Left forelimb (tissue), 1 donor: Measurements from ENCODE around the gene RASGRP4.
"Not testable (repeated sequence)": the region's sequence is repeated elsewhere in the genome, so short reads cannot be mapped to it uniquely, and the experiment has no call there.

Experiments
- DNase-seq: peaks from one replicate; pipeline ENCODE4 v3.0.0-alpha.2; 2018; ENCODE audit warnings: low spot score

RASGRP4 gene, protein sequence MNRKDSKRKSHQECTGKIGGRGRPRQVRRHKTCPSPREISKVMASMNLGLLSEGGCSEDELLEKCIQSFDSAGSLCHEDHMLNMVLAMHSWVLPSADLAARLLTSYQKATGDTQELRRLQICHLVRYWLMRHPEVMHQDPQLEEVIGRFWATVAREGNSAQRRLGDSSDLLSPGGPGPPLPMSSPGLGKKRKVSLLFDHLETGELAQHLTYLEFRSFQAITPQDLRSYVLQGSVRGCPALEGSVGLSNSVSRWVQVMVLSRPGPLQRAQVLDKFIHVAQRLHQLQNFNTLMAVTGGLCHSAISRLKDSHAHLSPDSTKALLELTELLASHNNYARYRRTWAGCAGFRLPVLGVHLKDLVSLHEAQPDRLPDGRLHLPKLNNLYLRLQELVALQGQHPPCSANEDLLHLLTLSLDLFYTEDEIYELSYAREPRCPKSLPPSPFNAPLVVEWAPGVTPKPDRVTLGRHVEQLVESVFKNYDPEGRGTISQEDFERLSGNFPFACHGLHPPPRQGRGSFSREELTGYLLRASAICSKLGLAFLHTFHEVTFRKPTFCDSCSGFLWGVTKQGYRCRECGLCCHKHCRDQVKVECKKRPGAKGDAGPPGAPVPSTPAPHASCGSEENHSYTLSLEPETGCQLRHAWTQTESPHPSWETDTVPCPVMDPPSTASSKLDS

DNA sequence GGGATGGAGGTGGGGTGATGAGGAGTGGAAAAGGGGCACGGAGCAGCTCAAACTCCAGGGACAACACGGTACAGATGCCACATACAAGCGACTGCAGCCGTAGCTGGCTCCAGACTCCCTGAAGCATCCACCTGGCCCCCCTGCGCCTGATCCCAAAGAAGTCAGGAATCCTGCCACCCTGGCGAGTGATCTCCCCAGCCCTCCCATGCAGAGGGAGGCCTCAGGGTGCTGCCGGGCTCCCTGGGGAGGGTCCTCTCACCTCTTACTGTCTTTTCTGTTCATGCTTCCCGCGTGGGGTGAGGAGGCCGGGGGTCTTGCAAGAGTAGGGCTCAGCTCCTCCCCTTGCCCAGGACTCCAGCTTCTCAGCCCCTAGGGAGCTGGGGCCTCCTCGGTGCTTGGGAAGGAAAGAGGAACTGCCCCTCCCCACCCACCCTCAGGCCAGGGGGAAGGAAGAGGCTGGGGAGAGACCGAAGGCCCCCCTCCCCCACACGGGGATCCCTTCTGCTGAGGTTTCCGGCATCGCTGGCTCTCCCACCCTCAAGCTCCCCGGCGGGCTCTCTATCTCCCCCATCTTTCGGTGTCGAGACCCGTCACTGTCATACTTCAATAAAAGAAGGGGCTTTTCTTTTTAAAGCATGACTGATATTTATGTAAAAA is at the start of gene RASGRP4:
Gene RASGRP4 (minus strand): TSS at position 410 of the 657 bp plus-strand sequence. CDS start 128 bp downstream, at position 282.
- DNase-seq: no peak

DNA sequence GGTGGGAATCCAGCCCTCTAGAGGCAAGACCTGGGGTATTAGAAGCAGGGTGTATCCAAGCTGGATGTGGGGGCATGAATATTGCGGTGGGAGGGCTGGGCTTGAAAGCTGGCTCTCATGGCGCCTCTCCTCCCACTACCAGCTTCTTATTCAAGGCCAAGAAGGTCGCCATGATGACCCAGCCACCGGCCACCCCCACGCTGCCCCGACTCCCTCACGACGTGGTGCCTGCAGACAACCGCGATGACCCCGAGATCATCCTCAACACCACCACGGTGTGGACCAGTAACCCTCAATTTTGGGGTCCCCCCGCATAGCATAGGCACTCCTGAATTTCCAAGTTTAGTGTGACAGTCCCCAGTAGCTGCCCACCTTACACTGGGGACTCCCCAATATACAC is 49.2 kb upstream of the RASGRP4 start:
- DNase-seq: no peak

DNA sequence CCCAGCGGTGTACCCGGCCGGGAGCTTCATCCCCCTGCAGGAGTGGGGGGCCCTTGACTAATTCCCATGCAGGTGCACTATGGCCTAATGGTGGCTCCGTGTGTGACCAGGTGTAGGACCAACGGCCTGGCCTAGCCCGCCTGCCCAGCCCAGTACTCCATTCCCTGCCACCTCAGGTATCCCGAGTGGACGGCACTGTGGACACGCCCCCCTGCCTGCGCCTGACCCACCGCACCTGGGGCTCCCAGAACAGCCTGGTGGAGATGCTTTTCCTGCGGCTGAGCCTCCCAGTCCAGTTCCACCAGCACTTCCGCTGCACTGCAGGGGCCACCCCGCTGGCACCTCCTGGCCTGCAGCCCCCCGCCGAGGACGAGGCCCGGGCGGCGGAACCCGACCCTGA is 47.2 kb upstream of the RASGRP4 start:
- no peak for DNase-seq

DNA sequence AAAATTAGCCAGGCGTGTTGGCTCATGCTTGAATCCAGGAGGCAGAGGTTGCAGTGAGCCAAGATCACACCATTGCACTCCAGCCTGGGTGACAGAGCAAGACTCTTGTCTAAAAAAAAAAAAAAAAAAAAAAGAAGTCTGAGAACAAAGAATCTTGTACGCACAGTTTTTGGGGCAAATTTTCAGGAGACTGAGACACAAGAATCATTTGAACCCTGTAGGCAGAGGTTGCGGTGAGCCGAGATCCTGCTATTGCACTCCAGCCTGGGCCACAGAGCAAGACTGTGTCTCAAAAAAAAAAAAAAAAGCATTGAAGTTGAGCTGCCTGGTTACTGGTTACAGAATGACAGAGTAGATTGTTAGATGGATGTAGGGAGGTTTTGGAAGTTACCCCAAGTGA is 46.7 kb upstream of the RASGRP4 start:
- DNase-seq: not testable (repeated sequence)

DNA sequence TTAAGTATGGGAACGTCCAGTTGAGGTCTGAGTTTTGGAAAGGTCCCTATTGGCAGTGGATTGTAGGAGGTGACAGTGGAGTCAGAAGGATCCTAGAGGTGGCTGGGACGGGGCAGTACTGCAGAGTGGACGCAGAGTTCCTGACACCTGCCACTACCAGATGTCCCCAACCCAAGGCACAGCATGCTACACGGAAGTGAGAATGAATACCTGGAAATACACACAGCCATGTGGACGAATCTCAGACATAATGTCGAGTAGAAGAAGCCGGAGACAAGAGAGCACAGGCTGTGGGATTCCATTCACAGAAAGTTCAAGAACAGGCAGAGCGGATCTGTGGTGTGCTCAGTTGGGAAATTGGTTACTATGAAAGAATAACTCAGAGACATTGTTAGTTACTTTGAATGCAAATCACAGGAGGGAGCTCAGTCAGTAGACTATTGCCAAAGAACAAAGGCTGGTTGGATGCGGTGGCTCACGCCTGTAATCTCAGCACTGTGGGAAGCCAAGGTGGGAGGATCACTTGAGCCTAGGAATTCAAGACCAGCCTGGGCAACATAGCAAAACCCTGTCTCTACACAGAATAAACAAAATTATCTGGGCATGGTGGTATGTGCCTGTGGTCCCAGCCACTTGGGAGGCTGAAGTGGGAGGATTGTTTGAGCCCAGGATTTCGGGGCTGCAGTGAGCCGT is 44.9 kb upstream of the RASGRP4 start:
- no peak for DNase-seq

DNA sequence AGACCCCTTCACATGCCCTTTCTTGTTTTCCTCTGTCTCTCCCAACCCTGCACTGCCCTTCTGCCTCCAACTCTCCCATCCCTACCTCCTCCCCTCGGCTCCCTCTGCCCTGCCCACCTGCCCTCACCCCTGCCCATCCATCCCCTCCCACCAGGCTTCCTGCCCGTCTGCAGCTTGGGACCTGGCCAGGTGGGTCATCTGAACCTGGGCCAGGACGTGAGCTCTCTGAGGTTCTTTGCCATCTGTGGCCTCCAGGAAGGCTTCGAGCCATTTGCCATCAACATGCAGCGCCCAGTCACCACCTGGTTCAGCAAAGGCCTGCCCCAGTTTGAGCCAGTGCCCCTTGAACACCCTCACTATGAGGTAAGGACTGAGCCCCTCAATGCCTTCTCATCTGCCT is 43.1 kb upstream of the RASGRP4 start:
- no peak for DNase-seq

DNA sequence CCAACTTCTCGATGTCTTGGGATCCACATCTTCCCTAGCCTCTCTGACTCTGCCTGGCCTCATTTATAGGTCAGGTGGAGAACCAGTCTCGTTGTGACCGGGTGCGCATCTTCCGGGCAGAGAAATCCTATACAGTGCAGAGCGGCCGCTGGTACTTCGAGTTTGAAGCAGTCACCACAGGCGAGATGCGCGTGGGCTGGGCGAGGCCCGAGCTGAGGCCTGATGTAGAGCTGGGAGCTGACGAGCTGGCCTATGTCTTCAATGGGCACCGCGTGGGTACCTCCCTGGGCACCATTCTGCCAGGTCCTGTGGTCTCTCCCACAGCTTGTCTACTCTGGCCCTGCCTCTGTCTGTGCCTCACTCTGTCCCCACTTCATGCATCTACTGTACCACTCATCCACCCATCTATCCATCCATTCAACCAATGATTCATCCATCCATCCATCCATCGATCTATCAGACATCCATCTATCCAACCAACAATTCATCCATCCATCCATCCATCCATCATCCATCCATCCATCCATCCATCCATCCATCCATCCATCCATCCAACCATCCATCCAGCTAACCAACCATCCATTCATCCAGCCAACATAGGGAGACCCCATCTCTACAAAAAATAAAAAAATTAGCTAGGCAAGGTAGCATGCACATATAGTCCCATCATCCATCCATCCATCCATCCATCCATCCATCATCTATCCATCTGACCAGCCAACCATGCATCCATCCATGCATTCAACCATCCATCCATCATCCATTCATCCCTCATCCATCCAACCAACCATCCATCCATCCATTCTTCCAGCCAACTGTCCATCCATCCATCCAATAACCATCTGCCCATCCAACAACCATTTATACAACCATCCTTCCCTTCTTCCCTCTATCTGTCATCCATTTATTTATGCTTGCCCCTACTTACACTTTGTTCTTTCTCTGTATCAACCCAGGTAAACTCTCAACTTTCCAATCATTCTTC is 41.8 kb upstream of the RASGRP4 start:
- DNase-seq: no peak

DNA sequence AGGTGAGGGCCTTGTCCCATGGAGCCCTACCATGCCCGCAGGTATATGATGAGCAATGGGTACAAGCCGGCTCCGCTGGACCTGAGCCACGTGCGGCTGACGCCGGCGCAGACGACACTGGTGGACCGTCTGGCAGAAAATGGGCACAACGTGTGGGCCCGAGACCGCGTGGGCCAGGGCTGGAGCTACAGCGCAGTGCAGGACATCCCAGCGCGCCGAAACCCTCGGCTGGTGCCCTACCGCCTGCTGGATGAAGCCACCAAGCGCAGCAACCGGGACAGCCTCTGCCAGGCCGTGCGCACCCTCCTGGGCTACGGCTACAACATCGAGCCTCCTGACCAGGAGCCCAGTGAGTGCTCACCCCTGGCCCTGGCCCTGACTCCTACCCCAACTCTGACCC is 40.0 kb upstream of the RASGRP4 start:
- no peak for DNase-seq

DNA sequence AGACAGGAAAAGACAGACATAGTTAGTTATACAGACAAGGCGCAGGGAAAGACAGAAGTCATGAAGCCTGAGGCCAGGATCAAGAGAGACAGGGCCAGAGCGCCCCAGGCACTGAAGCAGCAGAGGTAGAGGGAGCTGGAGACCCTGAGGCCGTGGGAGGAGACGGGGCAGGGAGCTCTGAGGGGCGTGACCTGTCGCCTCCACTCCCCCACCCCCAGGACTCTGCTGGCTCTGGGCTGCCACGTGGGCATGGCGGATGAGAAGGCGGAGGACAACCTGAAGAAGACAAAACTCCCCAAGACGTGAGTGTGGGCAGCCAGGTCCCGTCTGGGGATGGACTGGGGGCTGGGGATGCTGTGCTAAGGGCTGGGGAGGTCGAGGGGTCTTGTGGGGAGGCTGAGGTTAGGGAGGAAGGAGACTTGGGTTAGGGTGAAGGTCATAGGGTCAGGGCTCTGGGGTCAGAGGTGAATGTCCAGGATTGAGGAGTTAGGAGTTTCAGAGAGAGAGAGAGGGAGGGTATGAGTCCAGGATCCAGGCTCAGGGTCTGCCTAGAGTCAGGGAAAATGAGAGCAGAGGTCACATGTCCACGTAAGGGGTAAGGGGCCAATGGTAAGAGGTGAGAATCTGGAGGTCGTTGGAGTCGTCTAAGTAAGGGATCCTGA is 38.5 kb upstream of the RASGRP4 start:
- DNase-seq: no peak

DNA sequence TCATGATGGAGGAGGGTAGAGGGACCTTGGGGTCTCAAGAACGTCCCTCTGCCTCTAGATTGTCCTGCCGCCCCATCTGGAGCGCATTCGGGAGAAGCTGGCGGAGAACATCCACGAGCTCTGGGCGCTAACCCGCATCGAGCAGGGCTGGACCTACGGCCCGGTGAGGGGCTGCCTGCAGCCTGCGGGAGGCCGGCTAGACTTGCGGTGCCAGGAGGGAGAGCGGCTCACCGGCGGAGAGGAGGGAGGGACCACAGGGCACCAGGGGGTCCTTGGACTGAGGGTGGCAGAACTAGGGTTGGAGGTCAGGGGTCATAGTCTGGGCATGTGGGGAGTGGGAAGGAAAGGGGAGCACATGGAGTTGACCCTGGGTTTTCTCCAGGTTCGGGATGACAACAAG is 37.3 kb upstream of the RASGRP4 start:
- no peak for DNase-seq

DNA sequence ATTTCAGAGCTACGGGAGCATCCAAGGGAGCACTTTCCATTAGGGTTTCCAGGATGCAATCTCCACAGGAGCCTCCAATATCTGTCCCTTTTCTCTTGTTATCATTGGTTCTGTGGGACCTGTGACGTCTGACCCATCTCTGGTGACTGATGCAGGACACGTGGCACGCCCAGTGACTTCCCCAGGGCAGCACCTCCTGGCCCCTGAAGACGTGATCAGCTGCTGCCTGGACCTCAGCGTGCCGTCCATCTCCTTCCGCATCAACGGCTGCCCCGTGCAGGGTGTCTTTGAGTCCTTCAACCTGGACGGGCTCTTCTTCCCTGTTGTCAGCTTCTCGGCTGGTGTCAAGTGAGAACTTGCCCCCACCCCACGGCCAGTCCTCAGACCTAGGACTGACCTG is 33.0 kb upstream of the RASGRP4 start:
- no peak for DNase-seq

DNA sequence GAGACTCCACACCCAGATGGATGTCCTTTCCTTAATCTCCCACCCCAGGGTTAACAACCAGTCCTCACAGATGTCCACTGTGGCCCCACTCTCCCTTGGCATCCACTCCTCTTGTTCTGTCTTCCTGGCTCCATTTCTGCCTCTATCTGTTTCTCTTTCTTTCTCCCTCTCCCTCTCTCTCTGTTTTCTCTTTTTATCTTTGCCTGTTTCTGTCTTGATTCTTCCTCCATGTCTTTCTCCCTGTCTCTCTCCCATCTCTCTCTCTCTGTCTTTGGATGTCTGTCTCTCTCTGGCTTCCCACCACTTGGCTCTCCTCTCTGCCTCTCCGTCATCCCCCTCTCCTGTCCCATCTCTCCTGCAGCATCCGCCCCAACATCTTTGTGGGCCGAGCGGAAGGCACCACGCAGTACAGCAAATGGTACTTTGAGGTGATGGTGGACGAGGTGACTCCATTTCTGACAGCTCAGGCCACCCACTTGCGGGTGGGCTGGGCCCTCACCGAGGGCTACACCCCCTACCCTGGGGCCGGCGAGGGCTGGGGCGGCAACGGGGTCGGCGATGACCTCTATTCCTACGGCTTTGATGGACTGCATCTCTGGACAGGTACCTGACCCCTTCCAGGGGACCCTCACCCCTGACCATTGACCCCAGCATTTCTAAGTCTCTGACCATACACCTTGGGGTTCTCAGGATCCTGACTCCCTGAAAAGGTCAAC is 31.8 kb upstream of the RASGRP4 start:
- no peak for DNase-seq

DNA sequence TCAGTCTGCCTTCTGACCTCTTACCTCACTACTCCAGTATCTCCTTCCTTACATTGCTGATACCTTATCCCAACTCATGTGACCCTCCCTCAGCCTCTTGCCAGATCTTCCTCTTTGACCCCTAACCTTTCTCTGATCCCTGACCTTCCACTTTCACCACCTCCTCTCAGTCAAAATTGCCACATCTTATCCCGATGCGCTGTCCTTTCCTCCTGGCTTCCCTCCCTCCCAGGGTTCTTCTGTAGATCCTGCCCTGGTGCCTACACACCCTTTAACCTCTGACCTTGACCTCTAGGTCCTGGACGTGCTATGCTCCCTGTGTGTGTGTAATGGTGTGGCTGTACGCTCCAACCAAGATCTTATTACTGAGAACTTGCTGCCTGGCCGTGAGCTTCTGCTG is 31.2 kb upstream of the RASGRP4 start:
- DNase-seq: no peak

DNA sequence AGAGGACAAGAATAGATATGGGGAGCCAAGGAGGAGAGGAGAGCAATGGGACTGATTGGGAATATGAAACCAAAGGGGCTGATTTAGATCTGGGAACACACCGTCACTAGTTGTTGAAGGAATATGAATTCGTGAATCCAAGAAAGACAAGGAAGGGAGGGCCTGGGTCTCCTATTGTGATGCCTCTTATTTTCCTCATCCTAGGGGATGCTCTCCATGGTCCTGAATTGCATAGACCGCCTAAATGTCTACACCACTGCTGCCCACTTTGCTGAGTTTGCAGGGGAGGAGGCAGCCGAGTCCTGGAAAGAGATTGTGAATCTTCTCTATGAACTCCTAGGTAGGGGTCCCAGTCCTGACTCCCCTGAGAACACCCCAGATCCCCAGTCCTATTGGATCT is 29.0 kb upstream of the RASGRP4 start:
- DNase-seq: no peak

DNA sequence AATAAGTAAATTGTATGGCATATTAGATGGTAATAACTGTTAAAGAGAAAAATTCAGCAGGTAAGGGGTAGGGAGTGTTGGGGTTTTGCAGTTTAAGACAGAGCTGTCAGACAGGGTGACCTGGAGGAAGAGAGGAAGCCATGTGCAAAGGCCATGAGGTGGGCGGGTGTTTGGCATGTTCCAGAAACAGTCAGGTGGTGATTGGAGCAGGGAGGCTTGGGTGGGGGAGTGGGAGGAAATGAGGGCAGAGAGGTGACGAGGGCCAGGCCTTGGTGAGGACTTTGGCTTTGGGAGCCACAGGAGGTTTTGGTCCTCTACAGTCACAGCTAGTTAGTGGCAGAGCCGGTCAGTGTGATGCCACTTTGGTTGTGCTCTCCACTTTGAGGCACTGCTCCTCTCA is 27.6 kb upstream of the RASGRP4 start:
- no peak for DNase-seq

DNA sequence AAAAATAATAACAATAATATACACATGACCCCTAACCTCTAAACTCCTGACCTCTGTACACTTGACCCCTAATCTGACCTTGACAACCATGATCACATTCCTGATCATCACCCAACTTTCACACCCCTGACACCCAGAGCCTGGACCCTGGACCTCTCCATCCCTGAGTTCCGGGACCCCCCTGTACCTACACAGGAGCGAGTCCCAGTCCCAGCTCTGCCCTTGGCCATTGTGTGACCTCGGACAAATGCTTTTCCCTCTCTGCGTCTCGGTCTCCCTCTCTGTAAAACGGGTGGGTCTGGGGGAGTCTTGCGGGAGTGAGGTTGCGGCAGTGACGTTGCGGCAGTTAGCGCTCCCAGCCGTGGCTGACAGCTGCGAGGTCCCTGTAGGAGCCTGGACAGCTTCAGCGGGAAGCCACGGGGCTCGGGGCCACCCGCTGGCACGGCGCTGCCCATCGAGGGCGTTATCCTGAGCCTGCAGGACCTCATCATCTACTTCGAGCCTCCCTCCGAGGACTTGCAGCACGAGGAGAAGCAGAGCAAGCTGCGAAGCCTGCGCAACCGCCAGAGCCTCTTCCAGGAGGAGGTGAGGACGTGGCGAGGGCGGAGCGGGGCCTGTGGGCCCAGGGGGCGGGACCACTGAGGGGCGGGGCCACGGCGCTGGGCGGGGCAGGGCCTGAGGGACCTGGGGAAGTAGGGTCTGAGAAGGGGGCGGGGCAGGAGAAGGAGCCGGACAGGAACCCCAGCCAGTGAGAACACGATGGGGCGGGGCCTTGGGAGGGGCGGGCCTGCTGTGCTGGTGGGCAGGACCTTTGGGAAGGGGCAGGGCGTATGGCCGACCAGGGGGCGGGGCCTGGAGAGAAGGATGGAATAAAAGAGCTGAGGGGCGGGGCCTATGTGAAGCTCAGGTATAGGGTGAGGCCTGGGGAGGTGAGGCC is 26.7 kb upstream of the RASGRP4 start:
- no peak for DNase-seq

DNA sequence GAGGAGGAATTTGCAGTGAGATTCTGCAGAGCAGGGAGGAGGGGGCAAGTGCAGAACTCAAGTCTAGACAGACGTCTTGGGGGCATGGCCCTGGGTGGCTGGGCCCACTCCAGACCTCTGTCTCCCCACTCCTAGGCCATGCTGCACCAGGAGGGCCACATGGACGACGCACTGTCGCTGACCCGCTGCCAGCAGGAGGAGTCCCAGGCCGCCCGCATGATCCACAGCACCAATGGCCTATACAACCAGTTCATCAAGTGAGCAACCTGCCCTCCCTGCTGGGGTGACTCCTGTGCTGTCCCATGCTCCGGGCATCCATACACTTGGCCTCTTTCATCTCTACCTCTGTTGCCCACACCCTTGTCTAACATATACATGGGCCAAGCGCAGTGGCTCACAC is 25.6 kb upstream of the RASGRP4 start:
- no peak for DNase-seq

DNA sequence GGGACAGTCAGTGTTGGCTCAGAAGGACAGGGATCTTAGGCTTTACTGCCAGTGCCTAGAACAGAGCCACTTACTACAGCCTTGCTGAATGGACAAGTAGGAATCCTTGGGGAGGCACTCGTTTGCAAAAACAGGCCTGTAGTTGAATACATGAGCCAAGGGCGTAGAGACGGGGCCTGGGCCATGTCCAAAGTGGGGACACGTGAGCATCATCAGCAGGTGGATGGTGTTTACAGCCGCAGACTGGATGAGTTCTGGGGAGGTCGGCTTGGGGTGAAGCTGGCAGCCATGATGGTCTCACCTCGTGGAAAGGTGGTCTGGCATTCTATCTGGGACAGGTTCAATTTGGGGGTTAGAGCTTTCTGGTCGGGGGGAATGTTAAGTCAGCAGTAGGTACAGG is 25.0 kb upstream of the RASGRP4 start:
- DNase-seq: no peak

DNA sequence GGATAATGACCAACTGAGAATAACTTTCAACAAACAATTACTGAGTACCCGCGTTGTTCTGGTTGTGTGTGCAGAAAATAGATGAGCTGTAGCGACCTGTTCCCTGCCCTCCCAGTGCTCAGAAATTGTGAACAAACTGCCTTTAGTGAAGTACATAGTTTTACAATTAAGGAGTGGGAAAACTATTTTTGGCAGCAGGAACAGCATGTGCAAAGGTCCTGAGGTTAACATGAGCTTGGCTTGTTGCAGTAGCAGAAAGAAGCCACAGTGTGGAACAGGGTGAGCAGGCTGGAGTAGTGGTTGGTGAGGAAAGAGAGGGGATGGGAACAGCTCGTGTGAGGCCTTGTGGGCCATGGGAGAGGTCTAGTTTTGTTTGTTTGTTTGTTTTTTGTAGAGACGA is 23.5 kb upstream of the RASGRP4 start:
- DNase-seq: no peak
